ENCODE results near the gene FAM50B.

DNA sequence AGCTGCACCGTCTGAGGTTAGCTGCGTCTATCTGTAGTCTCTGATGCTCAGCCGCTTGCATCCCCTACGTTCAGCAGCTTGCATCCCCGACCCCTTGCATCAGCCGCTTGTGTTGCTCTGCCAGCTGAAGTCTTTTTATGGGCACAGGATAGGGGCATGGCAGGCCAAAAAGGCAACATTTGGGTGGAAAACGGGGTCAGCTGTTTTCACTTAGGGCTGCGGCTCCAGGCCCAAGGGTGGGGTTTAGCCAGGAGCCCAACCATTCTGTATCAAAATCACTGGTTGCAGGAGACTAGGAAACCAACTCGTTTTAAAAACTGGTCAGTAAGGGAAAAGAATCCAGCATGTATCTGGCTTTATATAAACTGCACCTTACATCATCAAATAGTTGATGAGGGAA, 49.9 kb downstream of the FAM50B start:
- TF ChIP-seq, protein P1, sequence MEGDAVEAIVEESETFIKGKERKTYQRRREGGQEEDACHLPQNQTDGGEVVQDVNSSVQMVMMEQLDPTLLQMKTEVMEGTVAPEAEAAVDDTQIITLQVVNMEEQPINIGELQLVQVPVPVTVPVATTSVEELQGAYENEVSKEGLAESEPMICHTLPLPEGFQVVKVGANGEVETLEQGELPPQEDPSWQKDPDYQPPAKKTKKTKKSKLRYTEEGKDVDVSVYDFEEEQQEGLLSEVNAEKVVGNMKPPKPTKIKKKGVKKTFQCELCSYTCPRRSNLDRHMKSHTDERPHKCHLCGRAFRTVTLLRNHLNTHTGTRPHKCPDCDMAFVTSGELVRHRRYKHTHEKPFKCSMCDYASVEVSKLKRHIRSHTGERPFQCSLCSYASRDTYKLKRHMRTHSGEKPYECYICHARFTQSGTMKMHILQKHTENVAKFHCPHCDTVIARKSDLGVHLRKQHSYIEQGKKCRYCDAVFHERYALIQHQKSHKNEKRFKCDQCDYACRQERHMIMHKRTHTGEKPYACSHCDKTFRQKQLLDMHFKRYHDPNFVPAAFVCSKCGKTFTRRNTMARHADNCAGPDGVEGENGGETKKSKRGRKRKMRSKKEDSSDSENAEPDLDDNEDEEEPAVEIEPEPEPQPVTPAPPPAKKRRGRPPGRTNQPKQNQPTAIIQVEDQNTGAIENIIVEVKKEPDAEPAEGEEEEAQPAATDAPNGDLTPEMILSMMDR (IDR thresholded peaks at IDR 0.05): no peak
- TF ChIP-seq POLR2A (IDR thresholded peaks at IDR 0.05; ENCODE audit: low read depth): no peak
